Measurements from ENCODE around the gene PITX3. TPM values are rescaled to one million over a fixed set of nuclear protein-coding genes. Genes with fewer than 3 reads are reported as not detected.
"Not testable (repeated sequence)": the region's sequence is repeated elsewhere in the genome, so short reads cannot be mapped to it uniquely, and the experiment has no call there.

PITX3 gene
- total RNA-seq, 2 experiments from 2014 or later, result not detected

DNA sequence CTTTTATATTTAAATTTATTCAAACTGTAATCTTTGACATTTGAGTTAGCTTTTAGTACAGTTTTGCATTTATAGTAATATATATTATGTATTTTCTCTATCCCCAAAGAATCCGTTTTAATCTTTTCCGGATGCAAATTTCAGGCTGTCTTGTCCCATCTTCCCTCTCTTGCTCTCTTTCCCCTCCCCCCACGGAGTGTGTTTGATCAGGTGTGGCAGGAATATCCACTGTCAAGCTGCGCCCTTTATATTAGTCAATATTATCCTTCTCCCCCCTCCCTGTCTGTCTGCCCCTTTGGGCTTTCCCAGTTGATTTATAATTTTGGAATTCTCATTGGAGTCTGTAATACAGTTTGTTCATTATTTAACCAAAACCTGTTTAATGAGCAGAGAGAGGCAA is 23.1 kb upstream of the PITX3 start:
- ChIA-PET CTCF (no interaction called here), POLR2A (no interaction called here)

DNA sequence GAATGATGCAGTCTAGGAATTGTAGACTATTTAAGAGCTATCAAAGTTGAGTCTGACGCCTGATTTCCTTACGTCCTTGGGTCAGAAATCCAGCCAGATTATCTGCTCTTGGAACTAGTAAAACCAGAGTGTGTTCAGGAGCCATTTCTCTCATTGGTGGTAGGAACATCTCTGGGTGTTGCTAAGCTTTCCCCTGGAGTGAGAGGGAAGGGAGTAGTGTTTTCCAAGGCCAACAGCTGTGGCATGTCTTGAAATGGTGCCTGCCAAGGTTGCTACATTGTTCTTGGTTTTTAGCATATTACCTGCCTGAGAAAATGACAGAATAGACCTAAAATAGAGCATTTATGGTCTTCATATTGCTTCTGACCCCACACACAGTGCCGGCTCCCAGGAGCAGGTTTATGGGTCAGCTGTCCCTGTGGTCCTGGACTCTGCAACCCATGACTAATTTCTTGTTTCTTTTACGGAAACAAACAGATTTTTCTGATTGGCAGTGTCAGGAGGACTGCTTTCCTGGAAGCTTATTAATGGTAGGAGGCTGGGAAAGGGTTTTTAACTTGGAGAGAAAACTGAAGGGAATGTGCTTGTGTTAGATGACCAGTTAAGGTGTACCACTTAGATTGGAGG is 21.5 kb upstream of the PITX3 start:
- CTCF ChIA-PET, result no interaction called here
- POLR2A ChIA-PET, result no interaction called here

DNA sequence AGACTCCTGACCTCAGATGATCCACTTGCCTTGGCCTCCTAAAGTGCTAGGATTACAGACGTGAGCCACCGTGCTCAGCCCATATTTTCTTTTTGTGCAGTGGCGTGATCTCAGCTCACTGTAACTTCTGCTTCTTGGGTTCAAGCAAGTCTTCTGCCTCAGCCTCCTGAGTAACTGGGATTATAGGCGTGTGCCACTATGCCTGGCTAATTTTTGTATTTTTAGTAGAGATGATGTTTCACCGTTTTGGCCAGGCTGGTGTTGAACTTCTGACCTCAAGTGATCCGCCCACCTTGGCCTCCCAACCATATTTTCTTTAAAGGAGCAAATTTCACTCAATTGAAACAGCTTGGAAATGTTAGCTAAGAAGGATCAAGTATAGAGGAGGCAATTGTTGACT is 20.5 kb upstream of the PITX3 start:
- POLR2A ChIA-PET, result no interaction called here
- CTCF ChIA-PET, result no interaction called here

DNA sequence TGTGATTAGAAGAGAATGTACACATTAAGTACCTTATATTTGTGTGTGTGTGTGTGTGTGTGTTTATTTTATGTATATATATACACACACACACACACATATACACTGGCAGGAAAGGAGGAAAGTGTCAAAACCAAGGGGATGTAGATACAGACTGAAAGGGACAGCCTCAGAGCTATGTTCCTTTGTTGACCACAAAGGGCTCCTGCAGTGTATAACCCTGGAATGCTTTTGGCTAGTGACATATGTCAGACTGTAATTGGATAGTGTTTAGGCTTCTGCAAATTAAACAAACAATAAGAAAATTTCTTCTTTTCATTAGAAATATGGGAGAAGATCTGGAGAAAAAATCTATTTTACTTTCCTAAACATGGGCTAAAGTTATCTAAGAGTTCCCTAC is 19.9 kb upstream of the PITX3 start:
- ChIA-PET CTCF (interaction anchor here (0.7 kb wide), 1 partner anchor 104 kb away, joined by 3 read pairs; no protein-coding TSS in a partner anchor), POLR2A (no interaction called here)

DNA sequence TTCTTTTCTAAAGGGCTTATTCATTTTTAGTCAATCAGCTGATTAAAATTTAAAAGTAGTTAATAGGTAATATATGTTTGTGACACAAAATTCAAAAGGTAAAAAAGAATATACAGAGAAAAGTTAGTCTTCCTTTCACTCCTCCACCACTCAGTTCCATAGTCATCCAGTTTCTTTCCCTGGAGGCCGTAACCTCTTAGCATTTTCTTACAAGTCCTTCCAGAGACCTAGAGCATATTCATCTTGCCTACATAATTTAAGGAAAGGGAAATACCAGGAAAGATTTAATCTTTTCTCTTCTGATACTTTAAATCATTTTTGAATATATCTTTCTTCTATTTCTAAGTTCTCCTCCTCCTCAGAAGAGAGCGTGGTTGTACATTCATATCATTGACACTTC is 14.1 kb upstream of the PITX3 start:
- POLR2A ChIA-PET, result no interaction called here
- CTCF ChIA-PET, result no interaction called here

DNA sequence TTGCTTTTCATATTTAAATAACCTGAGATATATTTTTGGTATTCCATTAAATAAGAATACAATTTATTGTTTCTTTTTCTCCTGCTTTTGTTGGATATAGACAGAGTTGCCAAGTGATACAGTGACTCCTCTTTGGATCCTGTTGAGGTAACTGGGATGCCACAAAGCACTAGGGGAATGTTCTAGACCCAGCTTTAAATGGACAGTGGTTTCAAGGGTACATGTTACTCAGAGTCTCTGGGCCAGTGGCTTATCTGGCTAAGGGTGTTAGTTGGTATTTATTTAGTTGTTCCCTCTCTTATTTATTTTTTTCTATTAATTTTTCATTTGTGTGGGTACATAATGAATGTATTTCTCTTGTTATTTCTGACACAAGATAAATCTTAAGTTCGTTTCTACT is 13.1 kb upstream of the PITX3 start:
- ChIA-PET POLR2A (no interaction called here), CTCF (no interaction called here)

DNA sequence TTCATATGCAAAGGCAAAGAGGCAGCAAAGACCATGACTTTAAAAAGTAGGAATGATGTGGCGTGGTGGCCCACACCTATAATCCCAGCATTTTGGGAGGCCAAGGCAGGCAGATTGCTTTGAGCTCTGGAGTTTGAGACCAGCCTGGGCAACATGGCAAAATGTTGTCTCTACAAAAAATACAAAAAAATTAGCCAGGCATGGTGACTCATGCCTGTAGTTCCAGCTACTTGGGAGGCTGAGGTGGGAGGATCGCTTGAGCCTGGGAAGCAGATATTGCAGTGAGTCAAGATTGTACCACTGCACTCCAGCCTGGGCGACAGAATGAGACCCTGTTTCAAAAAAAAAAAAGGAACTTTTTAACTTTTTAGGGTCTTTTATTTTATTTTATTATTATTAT is 11.2 kb upstream of the PITX3 start:
- POLR2A ChIA-PET, result not testable (repeated sequence)
- CTCF ChIA-PET, result interaction anchor here (1.4 kb wide), 1 partner anchor 22 kb away, joined by 7 read pairs; no protein-coding TSS in a partner anchor

DNA sequence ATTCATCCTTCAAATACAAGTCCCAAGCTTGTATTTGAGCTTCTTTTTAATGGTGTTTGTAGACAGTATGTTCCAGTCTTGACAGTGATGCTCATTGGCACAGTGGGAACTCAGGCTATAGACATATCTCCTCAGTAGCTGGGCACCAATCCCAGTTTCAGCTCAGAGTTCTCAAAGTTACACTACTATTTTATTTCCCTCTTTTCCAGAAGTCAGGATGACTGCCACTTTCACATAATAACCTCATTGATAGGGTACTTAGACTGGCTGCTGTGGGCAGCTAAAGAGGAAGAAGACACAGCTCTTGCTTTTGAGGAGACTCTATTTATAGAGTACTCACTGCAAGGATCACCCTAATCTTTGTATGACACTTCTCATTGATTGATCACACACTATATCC is 6.4 kb upstream of the PITX3 start:
- ChIA-PET POLR2A (no interaction called here), CTCF (interaction anchor here (0.7 to 4.0 kb wide), 3 partner anchors 10 to 103 kb away, joined by 3 to 20 read pairs (median 11); no protein-coding TSS in a partner anchor)

DNA sequence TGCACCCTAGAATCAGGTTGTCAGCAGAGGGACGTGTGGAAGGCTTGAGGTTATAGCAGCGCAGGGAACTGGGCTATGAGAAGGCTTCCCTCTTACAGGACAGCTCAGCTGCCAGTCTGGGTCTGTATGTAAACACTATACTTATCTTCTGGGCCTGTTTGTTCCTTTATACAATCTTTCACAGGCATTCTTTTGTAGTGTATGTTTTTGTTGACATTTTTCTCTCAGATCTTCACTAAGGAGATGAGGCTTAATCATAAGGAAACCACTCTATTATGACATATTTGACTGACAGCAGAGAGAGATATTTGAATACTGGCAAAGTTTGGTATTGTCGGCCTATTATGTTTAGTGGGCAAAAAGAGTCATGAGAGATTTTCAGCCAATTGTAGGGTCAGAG is 4.9 kb upstream of the PITX3 start:
- POLR2A ChIA-PET, result interaction anchor here (1.0 kb wide), 1 partner anchor 13 kb away, joined by 8 read pairs; no protein-coding TSS in a partner anchor
- CTCF ChIA-PET, result interaction anchor here (1.1 to 3.1 kb wide), 2 partner anchors 16 to 22 kb away, joined by 3 to 28 read pairs; no protein-coding TSS in a partner anchor

DNA sequence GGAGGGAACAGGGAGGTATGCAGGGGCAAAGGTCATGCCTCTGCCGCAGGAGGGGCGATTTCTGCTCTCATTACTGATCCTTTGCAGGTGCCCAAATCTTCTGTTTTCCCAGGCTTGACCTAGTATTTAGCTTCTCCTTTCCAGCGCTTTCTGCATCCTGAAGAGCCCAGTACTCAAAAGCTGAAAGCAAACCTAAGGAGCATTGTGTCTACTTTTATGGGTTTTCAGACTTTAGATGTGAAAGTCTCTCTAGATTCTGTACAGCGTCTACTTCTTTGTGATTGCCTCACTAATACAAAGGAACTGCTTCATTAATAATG is 4.6 kb upstream of the PITX3 start:
- CTCF ChIA-PET, result interaction anchor here (0.8 to 3.1 kb wide), 5 partner anchors 15 to 153 kb away, joined by 3 to 28 read pairs (median 4); no protein-coding TSS in a partner anchor
- POLR2A ChIA-PET, result interaction anchor here (0.6 to 1.0 kb wide), 3 partner anchors 13 to 160 kb away, joined by 3 to 8 read pairs (median 4); no protein-coding TSS in a partner anchor

DNA sequence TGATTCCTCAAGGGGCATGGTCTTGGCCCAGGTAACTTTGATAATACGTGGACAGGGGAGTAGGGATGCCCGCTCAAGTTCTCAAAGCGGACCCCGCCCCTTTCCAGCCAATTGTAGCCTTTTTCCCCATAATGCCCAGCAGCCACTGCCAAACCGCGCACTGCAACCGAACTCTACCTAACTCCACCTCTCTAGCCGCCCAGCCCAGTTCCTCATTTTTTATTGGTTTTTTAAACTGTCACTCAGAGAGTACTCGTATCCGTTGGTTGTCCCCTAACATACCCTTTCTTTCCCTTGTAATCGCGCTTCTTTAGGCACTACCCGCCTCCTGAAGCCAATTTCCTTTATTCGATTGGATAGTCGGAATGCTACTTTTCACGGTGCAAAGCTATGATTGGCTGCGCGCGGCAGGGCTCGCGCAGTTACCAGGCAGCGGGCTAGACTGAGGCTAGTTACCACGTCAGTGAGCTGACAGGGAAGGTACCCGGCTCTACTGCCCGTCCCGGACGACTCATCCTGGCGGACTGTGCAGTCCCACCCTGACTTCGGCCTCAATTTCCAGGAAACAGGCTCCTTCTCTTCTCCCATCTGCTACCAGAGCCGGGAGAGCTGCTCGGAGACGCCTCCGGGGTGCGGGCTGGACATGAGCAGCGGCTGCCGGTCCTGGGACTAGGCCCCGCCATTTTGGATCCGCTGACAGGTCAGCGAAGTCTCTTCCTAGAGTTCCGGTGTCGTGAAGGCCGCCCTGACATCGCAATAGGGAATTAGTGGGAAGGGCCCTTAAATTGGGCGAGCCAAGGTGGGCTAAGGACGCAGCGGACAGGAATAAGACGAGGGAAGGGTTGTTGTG is 4.0 kb upstream of the PITX3 start, which contains the start of gene GBF1:
GBF1 (plus strand) TSS at position 451 of the 850 bp plus-strand sequence. CDS start 13,407 bp downstream, outside the sequence.
- ChIA-PET CTCF (interaction anchor here (0.8 to 3.1 kb wide), 7 partner anchors 15 to 154 kb away, joined by 3 to 28 read pairs (median 4); no protein-coding TSS in a partner anchor), POLR2A (interaction anchor here (0.6 to 0.9 kb wide), 2 partner anchors 34 to 159 kb away, joined by 3 to 4 read pairs; no protein-coding TSS in a partner anchor)

DNA sequence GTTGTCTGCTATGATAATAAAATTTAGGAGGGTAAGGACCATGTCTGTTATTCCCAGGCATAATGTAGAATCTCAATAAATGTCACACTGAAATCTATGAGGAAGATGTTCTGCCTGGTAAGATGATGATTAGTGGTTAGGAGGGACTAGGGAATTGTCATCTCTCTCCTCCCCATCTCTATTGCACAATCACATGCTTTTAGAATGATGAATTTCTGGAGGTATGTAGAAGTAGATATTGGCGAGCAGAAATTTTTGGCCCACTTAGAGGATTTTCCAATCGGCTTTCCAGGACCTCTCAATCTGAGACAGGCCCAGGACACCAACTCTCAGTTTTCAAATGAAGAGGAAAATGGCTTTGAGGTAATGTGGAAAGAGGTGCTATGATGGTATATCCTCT is 2.0 kb upstream of the PITX3 start:
- CTCF ChIA-PET, result interaction anchor here (0.6 kb wide), 2 partner anchors 13 to 310 kb away, joined by 3 read pairs; no protein-coding TSS in a partner anchor
- POLR2A ChIA-PET, result no interaction called here

DNA sequence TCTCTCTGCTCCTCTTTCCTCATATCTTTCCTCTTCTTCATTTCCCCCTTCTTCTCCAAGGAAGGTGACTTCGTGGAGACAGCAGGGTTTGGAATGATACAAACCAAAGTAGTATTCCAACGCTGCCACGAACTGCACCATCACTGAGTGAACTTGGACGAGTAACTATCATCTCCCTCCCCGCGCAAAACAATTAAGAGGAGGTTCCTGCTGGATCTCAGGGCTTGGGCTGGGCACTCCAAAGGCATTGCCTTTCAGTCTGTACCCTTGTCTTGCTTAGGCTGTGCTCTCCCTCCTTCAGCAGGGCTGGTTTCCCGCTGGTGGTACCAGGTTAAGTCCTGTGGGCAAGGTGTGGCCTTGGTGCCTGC is 790 bp upstream of the PITX3 start:
- ChIA-PET POLR2A (no interaction called here), CTCF (no interaction called here)

DNA sequence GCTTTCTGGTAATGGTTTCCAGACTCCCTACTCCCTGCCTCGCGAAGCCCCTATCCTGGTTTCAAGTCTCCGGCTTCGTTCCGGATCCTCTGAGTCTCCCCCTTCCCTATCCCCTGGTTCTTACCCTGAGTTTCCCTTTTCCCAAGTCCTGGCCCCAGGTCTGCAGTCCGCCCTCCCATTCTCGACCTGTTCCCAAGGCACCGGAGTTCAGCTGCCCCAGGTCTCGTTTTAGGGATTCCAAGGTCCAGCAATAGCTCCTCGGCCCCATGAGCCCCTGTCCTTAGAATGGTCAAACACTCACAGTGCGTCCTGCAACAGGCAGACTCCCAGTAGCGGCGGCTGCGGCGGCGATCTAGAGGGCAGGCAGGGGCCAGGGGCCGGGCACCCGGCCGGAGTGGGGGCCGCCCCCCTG is 274 bp downstream of the PITX3 start:
- CTCF ChIA-PET, result interaction anchor here (1.1 to 2.4 kb wide), 6 partner anchors 9 to 158 kb away, joined by 3 to 17 read pairs (median 8); no protein-coding TSS in a partner anchor
- POLR2A ChIA-PET, result no interaction called here

DNA sequence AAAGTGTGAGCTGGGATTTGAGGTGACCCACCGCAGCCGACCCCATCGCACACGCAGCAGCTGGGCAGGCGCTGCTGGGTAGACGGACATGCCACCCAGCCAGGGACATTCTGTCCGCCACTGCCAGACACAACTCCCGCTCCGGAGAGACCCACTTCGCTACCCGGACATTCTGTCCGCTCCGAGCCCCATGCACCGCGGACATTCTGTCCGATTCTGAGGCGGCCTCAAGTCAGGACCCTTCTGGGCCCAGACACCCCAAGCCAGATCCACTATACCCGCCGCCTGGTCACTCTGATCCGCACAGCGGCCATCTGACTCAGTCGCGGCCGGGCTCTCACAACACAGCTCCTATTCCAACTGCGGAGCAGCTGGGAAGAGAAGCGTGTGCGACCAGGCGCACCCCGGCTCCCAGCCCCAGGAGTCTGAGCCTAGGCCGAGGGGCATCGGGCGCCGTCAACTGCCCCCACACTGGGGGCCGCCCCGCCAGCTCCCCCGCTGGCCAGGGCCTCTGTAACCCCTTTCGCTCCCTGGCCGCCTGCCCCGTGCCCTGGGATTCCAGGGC is 763 bp downstream of the PITX3 start:
- ChIA-PET CTCF (interaction anchor here (1.1 to 2.4 kb wide), 6 partner anchors 9 to 158 kb away, joined by 3 to 17 read pairs (median 8); no protein-coding TSS in a partner anchor), POLR2A (no interaction called here)

DNA sequence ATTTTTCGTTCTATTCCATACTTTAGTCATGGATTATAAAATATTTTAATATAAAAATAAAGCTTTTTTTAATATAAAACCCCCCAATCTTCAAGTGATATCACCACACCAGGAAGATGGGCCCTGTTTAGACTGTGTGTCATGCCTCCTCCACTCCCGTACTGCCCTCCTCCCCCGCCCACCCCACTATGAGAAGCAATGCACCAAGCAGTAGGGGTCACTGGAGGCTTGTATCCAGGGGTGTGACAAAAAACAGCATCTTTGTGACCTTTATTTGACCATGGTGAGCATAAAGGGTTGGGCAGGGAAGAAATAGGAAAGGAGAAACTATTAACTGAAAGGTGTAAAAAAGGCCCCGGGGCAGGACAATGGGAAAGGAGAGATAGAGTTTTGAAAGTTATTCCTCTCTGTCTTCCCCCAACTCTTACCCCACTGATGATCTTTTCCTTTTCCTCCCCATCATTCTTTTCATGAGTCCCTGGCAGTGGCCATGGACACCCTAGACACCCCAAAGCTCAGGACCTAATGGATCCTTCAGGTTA is 3.5 kb downstream of the PITX3 start:
- POLR2A ChIA-PET, result no interaction called here

DNA sequence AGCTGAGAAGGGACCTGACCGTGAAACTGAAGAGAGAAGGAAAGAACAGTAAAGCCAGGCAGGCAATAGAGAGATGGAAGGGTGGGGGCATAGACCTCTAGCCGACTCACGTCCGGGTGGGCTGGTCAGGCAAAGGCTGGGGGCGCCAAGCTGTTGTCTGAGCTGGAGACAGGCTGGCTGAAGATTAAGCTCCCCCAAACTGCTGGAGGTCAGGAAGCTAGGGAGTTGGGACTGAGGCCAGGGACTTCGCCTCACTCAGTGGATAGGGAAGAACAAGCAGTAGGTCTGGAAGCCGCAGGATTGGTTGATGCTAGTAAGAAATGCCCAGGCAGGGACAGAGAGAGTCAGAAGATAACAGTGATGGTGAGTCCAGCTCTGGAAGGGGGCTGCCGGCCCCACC is 5.3 kb downstream of the PITX3 start:
- CTCF ChIA-PET, result interaction anchor here (0.5 to 10.4 kb wide), 3 partner anchors 102 to 116 kb away, joined by 4 to 272 read pairs (median 6); no protein-coding TSS in a partner anchor
- POLR2A ChIA-PET, result no interaction called here

More for the DNA sequence above, 3.5 kb downstream of the PITX3 start:
- CTCF ChIA-PET, result interaction anchor here (1.1 to 10.4 kb wide), 2 partner anchors 10 to 114 kb away, joined by 3 to 272 read pairs; no protein-coding TSS in a partner anchor

DNA sequence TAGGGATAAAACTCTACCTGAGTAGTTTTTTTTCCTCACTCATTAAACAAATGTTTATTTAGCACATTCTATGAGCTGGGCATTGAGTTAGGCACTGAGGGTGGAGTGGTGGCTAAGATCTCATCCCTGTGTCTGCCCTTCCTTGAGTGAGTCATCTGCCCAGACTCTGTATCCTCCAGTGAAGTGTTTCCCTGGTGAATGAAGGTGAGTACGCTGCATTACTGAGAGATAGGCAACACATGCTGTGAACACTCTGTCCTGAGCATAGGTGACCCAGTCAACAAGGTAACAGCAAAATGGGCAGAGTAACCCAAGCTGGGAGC is 5.8 kb downstream of the PITX3 start:
- ChIA-PET CTCF (interaction anchor here (1.4 to 10.4 kb wide), 2 partner anchors 106 to 116 kb away, joined by 4 to 272 read pairs; no protein-coding TSS in a partner anchor), POLR2A (no interaction called here)

DNA sequence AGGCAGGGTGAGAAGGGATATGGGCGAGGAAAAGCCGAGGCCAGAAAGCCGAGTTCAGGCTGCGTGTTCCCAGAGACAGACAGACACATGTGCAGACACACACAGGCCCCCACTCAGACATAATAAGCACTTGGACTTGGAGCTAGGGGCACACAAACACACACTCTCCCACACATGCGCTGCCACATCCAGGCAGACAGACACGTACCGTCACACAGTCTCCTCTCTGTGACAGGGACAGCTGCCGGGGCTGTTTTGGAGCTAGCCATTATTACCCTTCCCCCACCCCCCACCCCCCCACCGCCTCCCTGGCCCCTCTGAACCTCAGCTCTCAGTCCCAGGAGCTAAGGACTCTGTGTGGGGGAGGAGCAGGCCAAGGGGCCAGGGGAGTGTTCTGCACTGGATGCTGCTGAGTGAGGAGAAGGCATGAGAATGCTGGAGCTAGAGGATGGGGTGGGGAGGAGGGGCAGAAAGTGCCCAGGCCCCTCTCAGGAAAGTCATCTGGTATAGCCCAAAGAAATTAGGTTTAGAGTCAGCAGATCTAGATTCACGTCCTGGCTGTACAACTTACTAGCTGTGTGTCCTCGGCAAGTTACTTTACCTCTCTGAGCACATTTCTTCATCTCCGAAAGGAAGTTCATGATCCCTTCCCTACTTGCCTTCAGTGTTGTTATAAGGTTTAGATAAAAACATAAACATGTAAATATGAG is 6.3 kb downstream of the PITX3 start:
- ChIA-PET POLR2A (no interaction called here), CTCF (interaction anchor here (1.4 to 10.4 kb wide), 2 partner anchors 106 to 117 kb away, joined by 4 to 272 read pairs; no protein-coding TSS in a partner anchor)
